CD4-positive, alpha-beta T cell treated with Interleukin-21 for 1 hour (primary cell): ENCODE data around the gene RCCD1.
"Not testable (repeated sequence)": the region's sequence is repeated elsewhere in the genome, so short reads cannot be mapped to it uniquely, and the experiment has no call there.

Experiments
- DNase-seq: peaks from one replicate; pipeline ENCODE4 v3.0.0-alpha.2; 2020

RCCD1 gene

GRCh38 chr15:90918835-90919234, 35.8 kb upstream of the RCCD1 start:
- no peak for DNase-seq

- no peak for DNase-seq
These were observed 32.8 kb upstream of the RCCD1 start for GRCh38 chr15:90921887-90922286.

GRCh38 chr15:90922712-90923322, 31.9 kb upstream of the RCCD1 start:
- DNase-seq: not testable (repeated sequence)

- DNase-seq: no peak
These were observed 30.3 kb upstream of the RCCD1 start for GRCh38 chr15:90924375-90924774.

- not testable (repeated sequence) for DNase-seq
These were observed 27.9 kb upstream of the RCCD1 start for GRCh38 chr15:90926766-90927165.

GRCh38 chr15:90928106-90928505, 26.6 kb upstream of the RCCD1 start:
- not testable (repeated sequence) for DNase-seq

GRCh38 chr15:90929246-90930019, 25.3 kb upstream of the RCCD1 start:
- no peak for DNase-seq

GRCh38 chr15:90930861-90931574, 23.7 kb upstream of the RCCD1 start:
- no peak for DNase-seq

GRCh38 chr15:90931575-90931827, 23.2 kb upstream of the RCCD1 start:
- DNase-seq: no peak

- peak; percentile 90 for DNase-seq
These were observed 22.6 kb upstream of the RCCD1 start, which contains the start of gene HDDC3 for GRCh38 chr15:90931828-90932659. Gene HDDC3 (minus strand): TSS chr15:90932549. CDS start chr15:90932540, 9 bp downstream.

- DNase-seq: no peak
These were observed 22.1 kb upstream of the RCCD1 start for GRCh38 chr15:90932660-90932991.

GRCh38 chr15:90933301-90933700, 21.4 kb upstream of the RCCD1 start:
- DNase-seq: no peak

- peak; percentile 89 for DNase-seq
These were observed 20.3 kb upstream of the RCCD1 start for GRCh38 chr15:90934256-90934948.

GRCh38 chr15:90934949-90935751, 19.5 kb upstream of the RCCD1 start, which contains the start of gene UNC45A:
Gene UNC45A (plus strand): TSS chr15:90935285. CDS start chr15:90935325, 40 bp downstream.
- peak; percentile 95 for DNase-seq

GRCh38 chr15:90936823-90937222, 17.9 kb upstream of the RCCD1 start:
- DNase-seq: no peak

- DNase-seq: no peak
These were observed 16.4 kb upstream of the RCCD1 start for GRCh38 chr15:90938261-90938660.

- DNase-seq: no peak
These were observed 14.9 kb upstream of the RCCD1 start for GRCh38 chr15:90939756-90940155.

GRCh38 chr15:90941038-90941437, 13.6 kb upstream of the RCCD1 start:
- DNase-seq: no peak

GRCh38 chr15:90942354-90943120, 12.1 kb upstream of the RCCD1 start:
- no peak for DNase-seq

- no peak for DNase-seq
These were observed 9.6 kb upstream of the RCCD1 start for GRCh38 chr15:90945091-90945490.

- no peak for DNase-seq
These were observed 8.1 kb upstream of the RCCD1 start for GRCh38 chr15:90946538-90946937.
